ENCODE results near the gene ITPRID1. TPM values are rescaled to one million over a fixed set of nuclear protein-coding genes. Genes with fewer than 3 reads are reported as not detected.

The ITPRID1 gene
- total and polyA plus RNA-seq, 10 of the 15 experiments (the other 5 are each of a cell fraction or from before 2014, with no cell fraction given), result 0.06 TPM; not detected in 9

DNA sequence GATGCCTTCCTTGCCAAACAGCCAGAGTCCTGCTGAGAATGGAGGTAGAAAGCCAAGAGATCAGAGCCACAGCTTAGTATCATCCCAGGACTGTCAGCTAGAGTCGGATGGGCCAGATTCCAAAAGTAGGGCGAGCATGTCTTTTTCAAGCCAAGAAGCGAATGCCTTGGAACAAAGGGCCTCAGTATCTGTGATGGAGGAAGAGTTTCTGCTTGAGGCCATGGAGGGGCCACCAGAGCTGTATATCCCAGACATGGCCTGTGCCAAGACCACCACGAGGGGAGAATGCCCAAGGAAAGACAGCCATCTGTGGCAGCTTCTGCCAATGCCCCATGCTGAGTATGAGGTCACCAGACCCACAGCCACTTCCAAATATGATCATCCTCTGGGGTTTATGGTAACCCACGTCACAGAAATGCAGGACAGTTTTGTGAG is 128.8 kb downstream of the ITPRID1 start:
- Histone ChIP-seq H3K4me3 (no peak overlapping the region), H2AFZ (ENCODE audit: control insufficient read depth, low read depth, low read length) (no peak overlapping the region), H3K4me1 (ENCODE audit: control insufficient read depth, insufficient read depth, low read length) (no peaks in the 10 kb centered on the region), H3K9me3 (replicated peaks; ENCODE audit: control insufficient read depth, insufficient read depth, low read length) (no peaks in the 10 kb centered on the region), H3K27me3 (replicated peaks in 1 of 2; ENCODE audit: control insufficient read depth in 2 of 2, insufficient read depth in 2 of 2, low read length in 1 of 2) (peaks cover 1 to 6% of the 10 kb centered on the region in 2 experiments; a peak in 3 of 4 replicates), H4K20me1 (ENCODE audit: control insufficient read depth, insufficient read depth) (no peaks in the 10 kb centered on the region), H3K27ac (ENCODE audit: control insufficient read depth, insufficient read depth) (no peak overlapping the region), H3K36me3 (ENCODE audit: control insufficient read depth in 2 of 2, insufficient read depth in 2 of 2, low read length in 1 of 2) (no peaks in the 10 kb centered on the region), H3K9ac (ENCODE audit: control insufficient read depth, insufficient read depth, low read length) (no peak overlapping the region), H3K79me2 (ENCODE audit: control insufficient read depth, insufficient read depth, low read length) (no peaks in the 10 kb centered on the region), H3K4me2 (ENCODE audit: control insufficient read depth, insufficient read depth) (no peak overlapping the region)
- DNase-seq (ENCODE audit: low read depth, low spot score) (no peak), FAIRE-seq (no peak), ATAC-seq (no peak)
- WGBS (ENCODE audit: insufficient coverage, insufficient replicate concordance, low lambda C conversion rate, missing lambda C conversion rate), result 3% methylated on average over 5 of the region's 5 CpGs
- CTCF ChIA-PET, result no interaction called here
- no TSS peak for BruUV-seq (replicated peaks)
- intact Hi-C loops (cut with micrococcal nuclease; ENCODE audit: unreplicated experiment), result no loop called here
- POLR2A ChIA-PET, result no interaction called here
- RAD21 ChIA-PET (ENCODE audit: unreplicated experiment), result interaction anchor here (0.8 kb wide), 1 partner anchor 53 kb away, joined by 4 read pairs; no protein-coding TSS in a partner anchor
- in situ Hi-C loops (cut with MboI), result no loop called here
- SMC1A ChIA-PET (ENCODE audit: uncharacterized antibody, unreplicated experiment), result interaction anchor here (0.7 to 2.1 kb wide), 4 partner anchors 8 to 97 kb away, joined by 3 to 6 read pairs (median 3); no protein-coding TSS in a partner anchor
- TF ChIP-seq RB1 (IDR thresholded peaks at IDR 0.05; ENCODE audit: borderline replicate concordance) (no peak), PAX5 (IDR thresholded peaks at IDR 0.05; ENCODE audit: borderline replicate concordance, low read depth, low read length) (no peak), KLF5 (IDR thresholded peaks at IDR 0.05; ENCODE audit: partially characterized antibody) (no peak), RELA (IDR thresholded peaks at IDR 0.05; ENCODE audit: borderline replicate concordance, partially characterized antibody) (no peak), MTA2 (IDR thresholded peaks at IDR 0.05; ENCODE audit: low read depth) (no peak), KDM1A (IDR thresholded peaks at IDR 0.05; ENCODE audit: borderline replicate concordance) (no peak), SRF (IDR thresholded peaks at IDR 0.05; ENCODE audit: low read depth in 2 of 2, low read length in 2 of 2) (no peak), RAD51 (IDR thresholded peaks at IDR 0.05) (no peak), TBL1XR1 (IDR thresholded peaks at IDR 0.05; ENCODE audit: low read depth, low read length) (no peak)
- TF ChIP-seq, protein P1, sequence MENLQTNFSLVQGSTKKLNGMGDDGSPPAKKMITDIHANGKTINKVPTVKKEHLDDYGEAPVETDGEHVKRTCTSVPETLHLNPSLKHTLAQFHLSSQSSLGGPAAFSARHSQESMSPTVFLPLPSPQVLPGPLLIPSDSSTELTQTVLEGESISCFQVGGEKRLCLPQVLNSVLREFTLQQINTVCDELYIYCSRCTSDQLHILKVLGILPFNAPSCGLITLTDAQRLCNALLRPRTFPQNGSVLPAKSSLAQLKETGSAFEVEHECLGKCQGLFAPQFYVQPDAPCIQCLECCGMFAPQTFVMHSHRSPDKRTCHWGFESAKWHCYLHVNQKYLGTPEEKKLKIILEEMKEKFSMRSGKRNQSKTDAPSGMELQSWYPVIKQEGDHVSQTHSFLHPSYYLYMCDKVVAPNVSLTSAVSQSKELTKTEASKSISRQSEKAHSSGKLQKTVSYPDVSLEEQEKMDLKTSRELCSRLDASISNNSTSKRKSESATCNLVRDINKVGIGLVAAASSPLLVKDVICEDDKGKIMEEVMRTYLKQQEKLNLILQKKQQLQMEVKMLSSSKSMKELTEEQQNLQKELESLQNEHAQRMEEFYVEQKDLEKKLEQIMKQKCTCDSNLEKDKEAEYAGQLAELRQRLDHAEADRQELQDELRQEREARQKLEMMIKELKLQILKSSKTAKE (IDR thresholded peaks at IDR 0.05; ENCODE audit: low read depth, poor library complexity, severe bottlenecking), result no peak
- TF ChIP-seq, protein P2, sequence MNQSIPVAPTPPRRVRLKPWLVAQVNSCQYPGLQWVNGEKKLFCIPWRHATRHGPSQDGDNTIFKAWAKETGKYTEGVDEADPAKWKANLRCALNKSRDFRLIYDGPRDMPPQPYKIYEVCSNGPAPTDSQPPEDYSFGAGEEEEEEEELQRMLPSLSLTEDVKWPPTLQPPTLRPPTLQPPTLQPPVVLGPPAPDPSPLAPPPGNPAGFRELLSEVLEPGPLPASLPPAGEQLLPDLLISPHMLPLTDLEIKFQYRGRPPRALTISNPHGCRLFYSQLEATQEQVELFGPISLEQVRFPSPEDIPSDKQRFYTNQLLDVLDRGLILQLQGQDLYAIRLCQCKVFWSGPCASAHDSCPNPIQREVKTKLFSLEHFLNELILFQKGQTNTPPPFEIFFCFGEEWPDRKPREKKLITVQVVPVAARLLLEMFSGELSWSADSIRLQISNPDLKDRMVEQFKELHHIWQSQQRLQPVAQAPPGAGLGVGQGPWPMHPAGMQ (IDR thresholded peaks at IDR 0.05; ENCODE audit: borderline replicate concordance), result no peak
